Measurements from ENCODE around the gene IL12RB1.

IL12RB1 gene

DNA sequence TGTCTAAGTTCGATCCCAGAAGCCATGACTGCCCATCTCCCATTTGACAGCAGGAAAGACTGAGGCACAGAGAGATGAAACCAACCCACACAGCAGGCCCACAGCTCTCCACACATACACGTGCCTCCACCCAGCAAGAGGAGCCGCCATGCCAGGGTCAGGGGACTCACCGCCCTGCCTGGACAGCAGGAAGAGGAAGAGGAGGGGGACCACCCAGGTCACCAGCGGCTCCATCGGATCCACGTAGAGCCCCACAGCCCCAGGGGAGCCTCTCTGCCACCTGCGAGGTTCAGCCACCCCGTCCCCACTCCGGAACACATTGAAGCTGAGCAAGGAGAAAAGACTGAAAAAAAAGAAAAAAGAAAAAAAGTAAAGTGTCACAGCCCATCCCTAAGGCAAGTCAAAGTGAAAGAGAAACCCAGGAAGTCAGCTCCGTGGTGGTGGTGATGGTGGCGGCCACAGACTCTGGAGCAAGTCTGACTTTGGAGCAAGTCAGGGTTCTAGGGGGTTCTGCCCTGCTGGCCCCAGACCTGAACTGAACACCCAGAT is at the start of gene IL12RB1:
IL12RB1 (minus strand) TSS at position 345 of the 549 bp plus-strand sequence; CDS start at position 234, 111 bp downstream.
- no peak for DNase-seq

DNA sequence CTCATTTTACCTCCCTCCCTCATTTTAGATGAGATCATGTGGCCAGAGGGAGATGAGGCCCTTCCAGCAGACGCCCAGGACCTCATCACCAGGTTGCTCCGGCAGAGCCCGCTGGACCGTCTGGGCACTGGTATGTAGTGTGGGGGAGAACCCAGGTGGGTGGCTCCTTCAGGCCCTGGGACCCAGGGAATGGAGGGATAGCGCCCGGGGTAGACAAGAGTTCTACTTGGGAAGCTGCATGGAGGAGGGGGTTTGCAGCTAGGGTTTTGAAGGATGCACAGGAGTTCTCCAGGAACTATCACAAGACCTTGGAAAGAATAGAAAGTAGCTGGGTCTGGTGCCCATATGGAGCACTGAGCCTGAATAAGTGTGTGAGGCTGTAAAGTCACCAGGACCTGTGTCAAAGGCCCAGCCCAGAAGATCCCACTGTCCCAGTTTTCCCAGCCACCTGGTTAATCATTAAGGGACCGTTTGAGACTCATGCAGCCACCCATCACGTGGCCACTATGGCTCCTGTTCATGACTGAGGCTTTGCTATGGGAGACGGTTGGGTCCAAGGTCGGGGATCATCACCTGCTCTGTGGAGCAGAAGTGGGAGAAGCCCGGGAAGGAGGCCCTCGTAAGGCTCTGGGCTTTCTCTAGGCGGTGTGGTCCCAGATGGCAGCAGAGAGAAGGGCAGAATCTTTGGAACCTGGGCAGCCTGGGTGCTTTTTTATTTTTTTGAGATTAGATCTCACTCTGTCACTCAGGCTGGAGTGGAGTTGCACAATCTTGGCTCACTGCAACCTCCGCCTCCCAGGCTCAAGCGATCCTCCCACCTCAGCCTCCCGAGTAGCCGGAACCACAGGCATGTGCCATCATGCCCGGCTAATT is 49.2 kb upstream of the IL12RB1 start:
- no peak for DNase-seq

- DNase-seq: no peak
Observed at GRCh38 chr19:18131841-18132596, 45.3 kb upstream of the IL12RB1 start.

DNA sequence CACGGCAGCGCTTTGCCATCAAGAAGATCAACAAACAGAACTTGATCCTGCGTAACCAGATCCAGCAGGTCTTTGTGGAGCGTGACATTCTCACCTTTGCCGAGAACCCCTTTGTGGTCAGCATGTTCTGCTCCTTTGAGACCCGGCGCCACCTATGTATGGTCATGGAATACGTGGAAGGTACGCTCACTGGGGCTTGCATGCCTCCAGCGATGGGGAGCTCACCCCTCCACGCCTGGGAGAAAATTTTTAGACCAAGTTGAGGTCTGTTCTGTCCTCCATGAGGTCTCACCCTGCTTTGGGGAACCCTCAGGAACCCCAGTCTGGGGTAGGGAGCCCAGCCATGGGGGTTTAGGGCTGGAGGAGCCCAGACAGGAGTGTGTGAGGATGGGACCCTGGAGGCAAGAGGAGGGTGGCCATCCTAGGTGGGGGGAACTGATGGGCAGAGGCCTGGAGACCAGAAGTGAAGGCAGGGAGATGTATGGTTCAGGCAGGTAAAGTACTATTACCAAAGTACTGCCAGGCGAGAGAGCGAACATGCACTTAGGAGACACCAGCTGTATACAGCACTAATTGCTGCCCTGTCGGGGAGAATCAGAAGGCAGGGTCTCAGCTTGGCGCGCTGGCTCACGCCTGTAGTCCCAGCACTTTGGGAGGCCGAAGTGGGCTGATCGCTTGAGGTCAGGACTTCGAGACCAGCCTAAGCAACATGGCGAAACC is 43.9 kb upstream of the IL12RB1 start:
- no peak for DNase-seq

GRCh38 chr19:18128805-18129204 is 42.1 kb upstream of the IL12RB1 start:
- no peak for DNase-seq

DNA sequence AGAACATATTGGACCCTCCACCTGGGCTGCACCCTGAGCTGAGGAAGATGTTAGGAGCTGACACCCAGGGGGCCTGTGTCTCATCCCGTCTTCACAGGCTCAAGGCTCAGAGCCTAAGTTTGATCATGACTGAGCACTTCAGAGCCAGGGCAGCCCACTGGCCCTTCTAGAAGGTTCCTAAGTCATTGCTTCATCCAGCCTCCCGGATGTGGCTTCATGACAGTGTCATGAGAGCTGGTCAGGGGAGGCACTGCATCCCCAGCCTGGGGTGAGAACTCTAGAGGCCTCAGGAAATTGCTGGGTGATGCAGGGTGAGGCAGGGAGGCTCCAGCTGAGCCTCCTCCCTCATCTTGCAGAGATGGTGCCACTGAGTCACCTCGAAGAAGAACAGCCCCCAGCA is 41.3 kb upstream of the IL12RB1 start:
- no peak for DNase-seq

GRCh38 chr19:18126097-18126496 is 39.4 kb upstream of the IL12RB1 start:
- DNase-seq: no peak

- no peak for DNase-seq
Observed at GRCh38 chr19:18123819-18124218, 37.1 kb upstream of the IL12RB1 start.

DNA sequence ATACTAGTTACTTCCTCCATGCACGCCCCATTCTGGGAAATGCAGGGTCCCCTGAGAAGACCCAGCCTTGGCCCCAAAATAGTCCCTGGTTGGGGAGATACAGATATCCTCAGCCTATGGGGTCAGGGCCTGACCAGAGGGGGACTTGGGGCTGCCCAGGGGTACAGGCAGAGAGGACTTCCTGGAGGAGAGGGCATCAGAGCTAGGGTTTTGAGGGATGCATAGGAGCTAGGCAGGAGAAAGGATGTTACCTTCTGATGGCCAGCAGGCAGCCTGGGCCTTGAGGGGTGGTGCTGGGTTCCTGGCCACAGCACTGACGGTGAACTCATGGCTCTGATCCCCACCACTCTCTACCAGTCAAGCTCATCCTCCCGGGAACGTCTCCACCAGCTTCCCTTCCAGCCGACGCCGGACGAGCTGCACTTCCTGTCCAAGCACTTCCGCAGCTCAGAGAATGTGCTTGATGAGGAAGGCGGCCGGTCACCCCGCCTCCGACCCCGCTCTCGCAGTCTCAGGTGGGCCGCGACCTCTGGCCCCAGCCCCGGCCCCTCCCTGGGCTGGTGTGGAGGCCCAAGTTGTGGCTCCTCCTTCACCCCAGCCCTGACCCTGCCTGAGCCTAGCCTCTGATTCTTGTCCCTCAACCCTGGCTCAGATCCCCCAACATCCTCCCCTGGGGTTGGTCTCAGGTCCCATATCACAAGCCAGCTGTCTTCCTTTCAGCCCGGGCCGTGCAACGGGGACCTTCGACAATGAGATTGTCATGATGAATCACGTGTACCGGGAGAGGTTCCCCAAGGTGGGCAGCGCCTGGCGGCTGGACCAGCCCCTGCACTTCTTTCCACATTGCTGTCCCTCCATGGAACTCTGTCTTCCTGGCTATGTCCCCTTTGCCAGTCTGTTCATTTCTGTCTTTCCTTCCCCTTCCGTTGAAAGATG is 36.4 kb upstream of the IL12RB1 start:
- no peak for DNase-seq

- DNase-seq: no peak
Observed at GRCh38 chr19:18122424-18122823, 35.7 kb upstream of the IL12RB1 start.

DNA sequence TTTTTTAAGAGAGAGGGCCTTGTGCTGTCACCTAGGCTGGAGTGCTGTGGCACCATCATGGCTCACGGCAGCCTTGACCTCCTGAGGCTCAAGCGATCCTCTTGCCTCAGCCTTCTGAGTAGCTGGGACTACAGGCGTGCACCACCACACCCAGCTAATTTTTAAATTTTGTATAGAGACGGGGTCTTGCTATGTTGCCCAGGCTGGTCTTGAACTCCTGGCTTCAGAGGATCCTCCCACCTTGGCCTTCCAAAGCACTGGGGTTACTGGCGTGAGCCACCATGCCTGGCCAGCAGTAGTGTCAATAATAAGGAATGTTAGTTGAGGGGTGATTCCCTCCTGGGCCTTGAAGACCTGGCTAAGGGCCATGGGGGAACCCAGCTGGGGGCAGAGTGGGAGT is 34.4 kb upstream of the IL12RB1 start:
- no peak for DNase-seq

DNA sequence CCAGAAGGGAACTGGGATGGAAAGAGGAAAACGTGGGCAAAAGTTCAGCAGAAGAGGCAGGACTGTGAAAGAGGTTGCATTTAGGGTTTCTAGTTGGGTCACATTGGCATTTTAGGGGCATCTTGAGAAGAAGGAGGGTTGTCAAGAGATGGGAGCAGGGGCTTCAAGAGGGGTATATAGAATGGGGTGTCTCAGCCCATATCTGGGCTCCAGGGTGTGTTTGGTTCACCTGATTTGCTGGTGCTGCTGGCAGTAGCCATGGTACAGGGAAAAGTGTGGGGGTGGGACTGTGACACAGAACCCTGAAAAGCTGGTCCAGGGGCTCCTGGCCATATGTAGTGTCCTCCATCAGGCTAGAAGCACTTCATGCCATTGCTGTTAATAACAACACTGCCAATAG is 33.4 kb upstream of the IL12RB1 start:
- no peak for DNase-seq

- DNase-seq: no peak
Observed at GRCh38 chr19:18119717-18120105, 33.0 kb upstream of the IL12RB1 start.

DNA sequence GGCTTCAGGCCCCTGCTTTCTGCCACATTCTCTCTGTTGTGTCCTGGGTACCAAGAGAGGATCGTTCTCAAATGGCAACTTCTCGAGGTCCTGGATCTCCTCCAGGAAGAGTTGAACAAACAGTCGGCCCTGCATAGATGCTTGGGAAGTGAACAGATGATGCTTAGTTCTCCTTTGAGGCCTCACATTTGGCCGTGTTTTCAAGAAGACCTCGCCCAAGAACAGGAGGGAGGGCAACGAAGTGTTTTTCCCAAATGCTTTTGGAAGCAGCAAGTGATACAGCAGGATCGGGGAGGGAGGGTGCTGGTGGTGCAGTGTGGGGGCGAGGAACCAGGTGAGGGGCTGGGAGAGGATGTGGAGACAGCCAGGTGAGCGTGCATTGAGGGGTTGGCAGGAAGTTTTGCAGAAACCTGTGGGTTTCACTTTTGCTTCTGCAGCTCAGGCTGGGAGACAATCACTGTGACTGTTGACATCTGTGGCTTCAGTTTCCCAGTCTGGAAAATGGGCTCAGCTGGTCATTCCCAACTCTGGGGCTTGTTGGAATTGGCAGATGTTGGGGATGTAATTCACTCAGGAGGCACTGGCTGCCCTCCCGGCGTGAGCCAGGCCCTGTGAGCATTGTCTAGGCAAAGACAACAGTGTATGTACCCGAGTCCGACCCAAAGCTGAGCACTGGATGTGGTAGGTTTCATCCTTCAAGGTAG is 32.4 kb upstream of the IL12RB1 start:
- DNase-seq: no peak

DNA sequence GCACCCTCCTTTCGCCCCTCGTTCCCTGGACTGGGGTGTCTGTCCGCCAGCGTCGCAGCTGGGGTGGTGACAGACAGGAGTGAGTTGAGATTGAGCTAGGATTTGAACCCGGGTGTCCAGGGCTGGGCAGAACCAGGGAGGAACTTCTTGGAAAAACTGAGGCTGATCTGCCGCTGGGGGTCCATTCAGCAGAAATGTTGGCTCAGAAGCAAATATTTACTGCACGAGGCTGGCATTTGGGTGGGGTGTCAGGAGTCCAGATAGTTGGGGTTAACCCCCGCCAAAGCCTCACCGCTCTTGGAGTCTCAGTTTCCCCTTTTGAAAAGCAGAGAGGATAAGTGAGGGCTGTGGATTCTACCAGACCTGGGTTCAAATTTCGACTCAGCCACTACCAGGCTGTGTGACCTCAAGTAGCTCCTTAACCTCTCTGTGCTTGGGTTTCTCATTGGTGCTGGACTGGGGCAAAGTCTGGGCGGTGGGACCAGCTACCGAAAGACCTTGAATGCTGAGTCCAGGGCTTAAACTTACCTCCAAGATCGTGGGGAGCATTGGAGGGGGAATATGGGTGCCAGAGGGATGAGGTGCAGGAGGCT is 31.8 kb upstream of the IL12RB1 start:
- DNase-seq: no peak

DNA sequence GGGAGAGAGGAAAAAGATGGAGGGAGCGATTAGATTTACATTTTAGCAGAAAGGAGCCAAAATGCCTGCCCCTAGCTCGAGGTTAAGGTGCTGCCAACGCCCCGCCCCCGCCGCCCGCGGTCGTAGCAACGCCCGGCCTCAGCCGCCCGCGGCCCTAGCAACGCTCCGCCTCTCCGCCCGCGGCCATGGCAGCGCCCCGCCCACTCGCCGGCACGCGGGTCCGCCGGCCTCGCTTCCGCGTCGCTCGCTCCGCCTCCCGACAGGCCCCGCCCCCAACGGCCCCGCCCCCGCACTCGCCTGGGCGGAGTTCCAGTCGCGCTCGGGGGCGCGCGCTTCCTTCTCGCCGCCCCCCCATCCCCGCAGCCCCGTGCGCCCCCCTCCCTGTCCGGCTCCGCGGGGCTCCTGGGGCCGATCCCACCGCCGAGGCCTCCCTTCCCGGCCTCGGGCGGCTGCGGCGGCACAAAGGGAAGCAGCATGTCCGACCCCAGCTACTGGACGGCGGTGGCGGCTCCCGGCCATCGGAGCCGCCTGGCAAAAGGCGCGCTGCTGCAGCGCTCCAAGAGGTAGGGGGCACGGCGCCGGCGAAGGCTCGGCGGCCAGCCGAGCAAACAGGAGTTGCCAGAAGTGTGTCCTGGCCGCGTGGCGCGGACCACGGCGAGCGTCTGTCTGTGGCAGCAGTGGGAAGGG is 31.1 kb upstream of the IL12RB1 start:
- peak; percentile 89 for DNase-seq

DNA sequence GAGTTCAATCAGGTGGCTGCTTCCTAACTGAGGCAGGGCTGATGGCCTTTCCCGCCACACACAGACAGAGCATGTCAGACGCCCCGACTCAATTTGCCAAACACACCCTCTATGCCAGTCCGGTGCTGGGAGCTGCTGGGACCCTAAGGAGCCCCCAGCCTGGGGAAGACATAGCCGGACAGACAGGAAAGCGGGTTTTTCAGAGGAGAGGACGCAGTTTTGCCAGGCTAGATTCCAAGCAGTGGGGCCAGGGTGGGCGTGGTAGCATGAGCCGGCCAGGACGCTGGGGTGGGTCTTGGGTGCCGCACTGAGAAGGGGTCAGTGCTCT is 30.6 kb upstream of the IL12RB1 start:
- no peak for DNase-seq

DNA sequence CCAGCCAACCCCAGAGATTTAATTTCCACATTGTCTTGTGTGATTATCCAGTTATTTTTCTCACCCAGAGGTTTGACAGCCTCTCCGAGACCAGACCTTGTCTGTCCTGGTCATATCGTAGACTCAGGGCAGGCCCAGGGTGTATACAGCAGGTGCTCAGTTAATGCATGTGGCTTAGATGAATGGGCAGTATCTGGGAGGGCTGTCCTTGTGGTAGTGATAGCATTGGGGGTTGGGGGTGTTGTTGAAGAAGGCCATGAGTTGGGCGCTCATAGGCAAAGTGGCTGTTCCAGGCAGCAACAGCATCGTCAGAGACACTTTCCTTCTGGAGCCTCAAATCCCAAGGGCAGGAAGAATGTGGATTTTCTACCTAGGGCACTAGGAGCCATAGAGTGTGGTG is 27.7 kb upstream of the IL12RB1 start:
- DNase-seq: no peak

DNA sequence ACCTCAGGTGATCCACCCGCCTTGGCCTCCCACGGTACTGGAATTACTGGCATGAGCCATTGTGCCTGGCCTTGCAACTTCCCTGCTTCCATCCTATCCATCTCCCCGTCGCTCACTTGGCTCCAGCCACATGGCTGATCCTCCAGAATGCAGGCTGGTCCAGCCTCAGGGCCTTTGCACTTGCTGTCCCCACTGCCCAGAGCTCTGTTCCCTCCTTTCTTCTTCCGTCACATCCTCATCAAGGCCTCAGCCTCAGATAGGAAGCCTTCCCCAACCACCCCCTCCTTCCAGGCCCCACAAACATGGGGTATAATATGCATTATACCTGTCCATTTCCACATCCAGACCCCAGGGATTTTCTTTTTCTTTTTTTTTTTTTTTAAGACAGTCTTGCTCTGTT is 27.1 kb upstream of the IL12RB1 start:
- no peak for DNase-seq

DNA sequence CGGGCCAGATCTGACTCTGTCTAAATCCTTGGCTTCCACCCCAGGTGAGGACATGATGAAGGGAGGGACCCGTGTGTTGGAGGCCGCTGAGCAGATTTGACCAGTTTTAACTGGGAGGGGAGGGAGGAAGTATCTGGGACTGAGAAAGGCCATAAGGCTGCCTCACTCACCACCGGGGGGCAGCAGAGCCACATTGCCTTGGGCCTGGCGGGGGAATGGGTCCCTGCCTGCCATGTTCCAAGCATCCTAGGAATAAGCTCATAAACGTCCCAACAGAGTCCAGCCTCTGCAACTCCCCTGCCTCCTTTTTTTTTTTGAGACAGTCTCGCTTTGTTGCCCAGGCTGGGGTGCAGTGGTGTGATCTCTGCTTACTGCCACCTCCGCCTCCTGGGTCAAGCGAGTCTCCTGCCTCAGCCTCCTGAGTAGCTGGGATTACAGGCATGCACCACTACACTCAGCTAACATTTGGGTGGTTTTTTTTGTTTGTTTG is 26.3 kb upstream of the IL12RB1 start:
- DNase-seq: peak; percentile 80

Measured in NCI-H1436 (cell line).